ENCODE measurements around the gene KCNK13. TPM values are rescaled to one million over a fixed set of nuclear protein-coding genes. Genes with fewer than 3 reads are reported as not detected.

Gene KCNK13
- total RNA-seq, 1 donor from 2014 or later = not detected

GRCh38 chr14:90126260-90126659 is 64.5 kb downstream of the KCNK13 start:
- intact Hi-C loops (cut with micrococcal nuclease) = no loop called here

- intact Hi-C loops (cut with micrococcal nuclease) = no loop called here
Measured at GRCh38 chr14:90132821-90133570, 71.2 kb downstream of the KCNK13 start.

- intact Hi-C loops (cut with micrococcal nuclease) = no loop called here
Measured at GRCh38 chr14:90136904-90137303, 75.1 kb downstream of the KCNK13 start.

- intact Hi-C loops (cut with micrococcal nuclease) = no loop called here
Measured at GRCh38 chr14:90137807-90138206, 76.0 kb downstream of the KCNK13 start.

- intact Hi-C loops (cut with micrococcal nuclease) = no loop called here
Measured at GRCh38 chr14:90139199-90139598, 77.4 kb downstream of the KCNK13 start.

GRCh38 chr14:90140298-90140955 is 78.6 kb downstream of the KCNK13 start:
- intact Hi-C loops (cut with micrococcal nuclease) = no loop called here

GRCh38 chr14:90140956-90141316 is 79.1 kb downstream of the KCNK13 start:
- intact Hi-C loops (cut with micrococcal nuclease) = no loop called here

- intact Hi-C loops (cut with micrococcal nuclease) = no loop called here
Measured at GRCh38 chr14:90153429-90153828, 91.6 kb downstream of the KCNK13 start.

- intact Hi-C loops (cut with micrococcal nuclease) = no loop called here
Measured at GRCh38 chr14:90154110-90154509, 92.3 kb downstream of the KCNK13 start.

GRCh38 chr14:90159146-90159545 is 97.4 kb downstream of the KCNK13 start:
- intact Hi-C loops (cut with micrococcal nuclease) = no loop called here

- intact Hi-C loops (cut with micrococcal nuclease) = no loop called here
Measured at GRCh38 chr14:90159688-90160087, 97.9 kb downstream of the KCNK13 start.

GRCh38 chr14:90161129-90161528 is 99.3 kb downstream of the KCNK13 start:
- intact Hi-C loops (cut with micrococcal nuclease) = no loop called here

- intact Hi-C loops (cut with micrococcal nuclease) = no loop called here
Measured at GRCh38 chr14:90168425-90169105, 106.8 kb downstream of the KCNK13 start.

- intact Hi-C loops (cut with micrococcal nuclease) = no loop called here
Measured at GRCh38 chr14:90175631-90176030, 113.8 kb downstream of the KCNK13 start.

- intact Hi-C loops (cut with micrococcal nuclease) = no loop called here
Measured at GRCh38 chr14:90177539-90178189, 115.9 kb downstream of the KCNK13 start.

- intact Hi-C loops (cut with micrococcal nuclease) = no loop called here
Measured at GRCh38 chr14:90179357-90179756, 117.6 kb downstream of the KCNK13 start.

- intact Hi-C loops (cut with micrococcal nuclease) = no loop called here
Measured at GRCh38 chr14:90179809-90180779, 118.3 kb downstream of the KCNK13 start.

GRCh38 chr14:90184094-90184493 is 122.3 kb downstream of the KCNK13 start:
- intact Hi-C loops (cut with micrococcal nuclease) = no loop called here

- intact Hi-C loops (cut with micrococcal nuclease) = no loop called here
Measured at GRCh38 chr14:90184571-90185266, 122.9 kb downstream of the KCNK13 start.

GRCh38 chr14:90188588-90188987 is 126.8 kb downstream of the KCNK13 start:
- intact Hi-C loops (cut with micrococcal nuclease) = no loop called here
